ENCODE results near the gene GRIP1. TPM values are rescaled to one million over a fixed set of nuclear protein-coding genes. Genes with fewer than 3 reads are reported as not detected.

GRIP1 gene
- total RNA-seq, 2 experiments from 2014 or later, result 5.4 TPM

DNA sequence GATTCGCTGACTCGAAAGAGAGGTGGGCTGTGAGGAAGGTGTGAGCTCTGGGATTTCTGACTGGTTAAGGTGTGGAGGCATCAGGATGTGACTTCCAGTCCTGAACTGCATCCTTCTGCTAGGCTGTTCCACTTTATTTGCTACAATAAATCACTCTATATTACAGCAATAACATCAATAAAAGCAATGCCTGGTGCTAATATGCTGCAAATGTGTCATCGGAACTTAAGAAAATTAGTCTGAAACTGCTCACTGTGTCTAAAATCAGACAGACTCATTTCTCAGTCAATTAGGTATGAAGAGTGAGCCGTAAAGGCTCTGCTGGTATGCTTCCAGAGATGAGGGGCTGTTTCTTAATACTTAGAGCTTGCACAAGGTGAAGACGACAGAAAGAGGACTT, 250.0 kb downstream of the GRIP1 start:
- Histone ChIP-seq H3K27ac (ENCODE audit: low read depth in 1 of 2, low read length in 2 of 2) (no peak overlapping the region), H3K36me3 (ENCODE audit: insufficient read depth, low read length) (no peaks in the 10 kb centered on the region), H3K4me3 (ENCODE audit: low read length) (no peak overlapping the region), H3K9me3 (ENCODE audit: control insufficient read depth in 1 of 2, insufficient read depth in 1 of 2, low read length in 2 of 2) (peaks cover 0 to 8% of the 10 kb centered on the region in 2 experiments), H3K27me3 (ENCODE audit: control insufficient read depth in 1 of 2, insufficient read depth in 2 of 2, low read length in 2 of 2) (peaks cover 0 to 2% of the 10 kb centered on the region in 2 experiments), H3K4me1 (ENCODE audit: insufficient read depth, low read length) (no peaks in the 10 kb centered on the region)
- H3K4me3 Mint-ChIP-seq, result no peak overlapping the region
- TF ChIP-seq, protein P1, sequence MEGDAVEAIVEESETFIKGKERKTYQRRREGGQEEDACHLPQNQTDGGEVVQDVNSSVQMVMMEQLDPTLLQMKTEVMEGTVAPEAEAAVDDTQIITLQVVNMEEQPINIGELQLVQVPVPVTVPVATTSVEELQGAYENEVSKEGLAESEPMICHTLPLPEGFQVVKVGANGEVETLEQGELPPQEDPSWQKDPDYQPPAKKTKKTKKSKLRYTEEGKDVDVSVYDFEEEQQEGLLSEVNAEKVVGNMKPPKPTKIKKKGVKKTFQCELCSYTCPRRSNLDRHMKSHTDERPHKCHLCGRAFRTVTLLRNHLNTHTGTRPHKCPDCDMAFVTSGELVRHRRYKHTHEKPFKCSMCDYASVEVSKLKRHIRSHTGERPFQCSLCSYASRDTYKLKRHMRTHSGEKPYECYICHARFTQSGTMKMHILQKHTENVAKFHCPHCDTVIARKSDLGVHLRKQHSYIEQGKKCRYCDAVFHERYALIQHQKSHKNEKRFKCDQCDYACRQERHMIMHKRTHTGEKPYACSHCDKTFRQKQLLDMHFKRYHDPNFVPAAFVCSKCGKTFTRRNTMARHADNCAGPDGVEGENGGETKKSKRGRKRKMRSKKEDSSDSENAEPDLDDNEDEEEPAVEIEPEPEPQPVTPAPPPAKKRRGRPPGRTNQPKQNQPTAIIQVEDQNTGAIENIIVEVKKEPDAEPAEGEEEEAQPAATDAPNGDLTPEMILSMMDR (IDR thresholded peaks at IDR 0.05), result no peak
- no peak overlapping the region for H3K27ac Mint-ChIP-seq
- intact Hi-C loops (cut with DNase I, micrococcal nuclease), result no loop called here
- H3K9me3 Mint-ChIP-seq, result peaks cover 7% of the 10 kb centered on the region
- DNase-seq, result no peak
- no peak for ATAC-seq (ENCODE audit: poor library complexity)
- POLR2A ChIA-PET, result no interaction called here
- no peaks in the 10 kb centered on the region for H3K4me1 Mint-ChIP-seq (ENCODE audit: low read depth)
- CTCF ChIA-PET, result no interaction called here
- no peaks in the 10 kb centered on the region for H3K27me3 Mint-ChIP-seq
- H3K36me3 Mint-ChIP-seq (ENCODE audit: low read depth), result no peaks in the 10 kb centered on the region

DNA sequence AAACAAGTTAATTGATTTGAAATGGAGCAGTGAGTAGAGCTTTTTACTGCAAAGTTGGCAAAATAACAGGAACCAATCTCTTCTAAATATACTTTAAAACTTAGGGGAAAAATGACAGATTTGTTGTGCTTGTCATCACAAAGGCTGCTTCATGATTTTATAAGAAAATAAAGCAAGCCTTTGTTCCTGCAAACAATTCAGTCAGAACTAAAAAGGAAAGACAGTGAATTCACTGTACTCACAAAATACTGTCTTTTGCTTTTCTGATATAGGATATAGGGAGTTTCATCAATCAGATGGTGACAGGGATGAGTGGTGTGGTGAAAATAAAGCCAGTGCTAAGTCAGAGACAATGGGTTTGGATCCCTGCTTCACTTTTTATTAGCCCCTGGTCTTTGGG, 250.6 kb downstream of the GRIP1 start:
- Histone ChIP-seq H3K27me3 (ENCODE audit: control insufficient read depth in 1 of 2, insufficient read depth in 2 of 2, low read length in 2 of 2) (peaks cover 0 to 2% of the 10 kb centered on the region in 2 experiments), H3K4me1 (ENCODE audit: insufficient read depth, low read length) (no peaks in the 10 kb centered on the region), H3K9me3 (ENCODE audit: control insufficient read depth in 1 of 2, insufficient read depth in 1 of 2, low read length in 2 of 2) (peaks cover 0 to 8% of the 10 kb centered on the region in 2 experiments), H3K36me3 (ENCODE audit: insufficient read depth, low read length) (no peaks in the 10 kb centered on the region), H3K27ac (ENCODE audit: low read depth in 1 of 2, low read length in 2 of 2) (no peak overlapping the region), H3K4me3 (ENCODE audit: low read length) (no peak overlapping the region)
- H3K4me3 Mint-ChIP-seq, result no peak overlapping the region
- intact Hi-C loops (cut with DNase I, micrococcal nuclease), result no loop called here
- H3K36me3 Mint-ChIP-seq (ENCODE audit: low read depth), result no peaks in the 10 kb centered on the region
- TF ChIP-seq, protein P1 (IDR thresholded peaks at IDR 0.05), result no peak
- no peaks in the 10 kb centered on the region for H3K4me1 Mint-ChIP-seq (ENCODE audit: low read depth)
- no peak for ATAC-seq (ENCODE audit: poor library complexity)
- no peaks in the 10 kb centered on the region for H3K27me3 Mint-ChIP-seq
- peaks cover 8% of the 10 kb centered on the region for H3K9me3 Mint-ChIP-seq
- DNase-seq, result no peak
- ChIA-PET CTCF (no interaction called here), POLR2A (no interaction called here)
- H3K27ac Mint-ChIP-seq, result no peak overlapping the region

DNA sequence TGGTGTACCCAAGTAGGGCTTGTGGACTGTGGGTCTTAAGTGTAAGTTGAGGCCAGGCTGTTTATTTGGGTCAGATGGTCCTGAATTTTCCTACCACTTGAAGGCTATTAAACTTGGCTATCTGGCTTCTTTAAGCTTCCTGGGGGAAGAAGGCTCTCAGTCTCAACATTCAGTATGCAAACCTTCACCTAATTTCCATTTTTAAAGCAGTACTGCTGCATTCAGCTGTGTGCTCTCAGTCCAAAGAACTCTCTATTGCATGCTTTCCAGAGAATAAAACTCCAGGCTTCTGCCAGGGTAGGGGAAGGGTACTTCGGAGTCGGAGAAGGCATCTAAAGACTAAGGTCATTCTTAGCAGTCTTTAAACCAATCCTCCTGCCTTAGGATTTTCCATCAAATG, 252.2 kb downstream of the GRIP1 start:
- CTCF ChIA-PET, result no interaction called here

More for the DNA sequence above, 252.2 kb downstream of the GRIP1 start:
- H3K27me3 ChIP-seq (ENCODE audit: control insufficient read depth in 1 of 2, insufficient read depth in 2 of 2, low read length in 2 of 2), result peaks cover 0 to 2% of the 10 kb centered on the region in 2 experiments
- ATAC-seq (ENCODE audit: poor library complexity) (no peak), DNase-seq (no peak)
- H3K9me3 Mint-ChIP-seq, result peaks cover 11% of the 10 kb centered on the region
- H3K9me3 ChIP-seq (ENCODE audit: control insufficient read depth in 1 of 2, insufficient read depth in 1 of 2, low read length in 2 of 2), result peaks cover 0 to 8% of the 10 kb centered on the region in 2 experiments
- no peaks in the 10 kb centered on the region for H3K36me3 Mint-ChIP-seq (ENCODE audit: low read depth)
- no peak overlapping the region for H3K4me3 ChIP-seq (ENCODE audit: low read length)
- no peaks in the 10 kb centered on the region for H3K4me1 ChIP-seq (ENCODE audit: insufficient read depth, low read length)
- intact Hi-C loops (cut with DNase I, micrococcal nuclease), result no loop called here
- H3K4me1 Mint-ChIP-seq (ENCODE audit: low read depth), result no peaks in the 10 kb centered on the region
- H3K27ac ChIP-seq (ENCODE audit: low read depth in 1 of 2, low read length in 2 of 2), result no peak overlapping the region
- POLR2A ChIA-PET, result no interaction called here
- H3K36me3 ChIP-seq (ENCODE audit: insufficient read depth, low read length), result no peaks in the 10 kb centered on the region
- H3K27me3 Mint-ChIP-seq, result no peaks in the 10 kb centered on the region
- TF ChIP-seq, protein P1 (IDR thresholded peaks at IDR 0.05), result no peak
- H3K4me3 Mint-ChIP-seq, result no peak overlapping the region
- H3K27ac Mint-ChIP-seq, result no peak overlapping the region

Data from CD4-positive, alpha-beta T cell (primary cell).